Loucy (cell line): Measurements from ENCODE around the gene HEATR5A.
"Not testable (repeated sequence)": the region's sequence is repeated elsewhere in the genome, so short reads cannot be mapped to it uniquely, and the experiment has no call there.

Experiments
- H2AFZ ChIP-seq: fragments of 200-600 bp; sonication (generic); 2 replicates; pipeline ENCODE4 v1.6.0; 2016; ENCODE audit warnings: antibody characterized with exemption, mild to moderate bottlenecking, low read length, moderate library complexity
- H3F3A ChIP-seq: fragments of 200-600 bp; 2 replicates; pipeline ENCODE4 v1.6.0; 2016; ENCODE audit warnings: antibody characterized with exemption, low read depth, mild to moderate bottlenecking
- H3K27me3 ChIP-seq: fragments of 200-600 bp; sonication (generic); 2 replicates; pipeline ENCODE4 v1.6.1; 2014; ENCODE audit warnings: low read length, mild to moderate bottlenecking; ENCODE audit not compliant: insufficient read depth, poor library complexity, severe bottlenecking
- H3K36me3 ChIP-seq: fragments of 200-600 bp; sonication (generic); 2 replicates; pipeline ENCODE4 v1.6.1; 2016; ENCODE audit warnings: low read length; ENCODE audit not compliant: insufficient read depth
- H3K4me1 ChIP-seq: fragments of 200-600 bp; sonication (generic); 2 replicates; pipeline ENCODE4 v1.5.1; 2014; ENCODE audit warnings: low read length, mild to moderate bottlenecking; ENCODE audit not compliant: insufficient read depth, poor library complexity, severe bottlenecking
- H3K4me2 ChIP-seq: fragments of 200-600 bp; sonication (generic); 2 replicates; pipeline ENCODE4 v1.6.0; 2014; ENCODE audit warnings: antibody characterized with exemption, low read length, low read depth, mild to moderate bottlenecking; ENCODE audit not compliant: poor library complexity, severe bottlenecking
- H3K4me3 ChIP-seq: fragments of 200-600 bp; sonication (generic); 2 replicates; pipeline ENCODE4 v1.5.1; 2014; ENCODE audit warnings: low read length, mild to moderate bottlenecking, mixed read lengths; ENCODE audit not compliant: poor library complexity, severe bottlenecking
- H3K79me2 ChIP-seq: fragments of 200-600 bp; sonication (generic); 2 replicates; pipeline ENCODE4 v1.6.1; 2014; ENCODE audit warnings: low read length; ENCODE audit not compliant: insufficient read depth
- H3K9ac ChIP-seq: fragments of 200-600 bp; sonication (generic); 2 replicates; pipeline ENCODE4 v1.6.0; 2014; ENCODE audit warnings: mild to moderate bottlenecking, low read depth, low read length, moderate library complexity; ENCODE audit not compliant: poor library complexity, severe bottlenecking
- H3K9me2 ChIP-seq: fragments of 200-600 bp; sonication (generic); replicated peaks from 2 replicates; pipeline ENCODE4 v1.6.1; 2016; ENCODE audit warnings: low read depth, low read length, mixed read lengths
- H3K9me3 ChIP-seq: fragments of 200-600 bp; sonication (generic); 2 replicates; pipeline ENCODE4 v1.6.1; 2014; ENCODE audit warnings: mild to moderate bottlenecking, antibody characterized with exemption, low read length, low read depth; ENCODE audit not compliant: insufficient read depth
- H4K20me1 ChIP-seq: fragments of 200-600 bp; sonication (generic); 2 replicates; pipeline ENCODE4 v1.6.0; 2014; ENCODE audit warnings: antibody characterized with exemption, low read length, mild to moderate bottlenecking; ENCODE audit not compliant: insufficient read depth, poor library complexity, severe bottlenecking
- CTCF ChIP-seq: fragments of 200-600 bp; sonication (generic); conservative IDR thresholded peaks from 2 replicates; pipeline ENCODE4 v1.5.1; 2014; ENCODE audit warnings: mild to moderate bottlenecking, antibody characterized with exemption, low read length
- EZH2phosphoT487 ChIP-seq: fragments of 200-600 bp; IDR thresholded peaks from 2 replicates; pipeline ENCODE4 v1.6.1; 2018; ENCODE audit warnings: antibody characterized with exemption, mild to moderate bottlenecking, moderate library complexity, borderline replicate concordance

Gene HEATR5A

GRCh38 chr14:31420319-31421111 lies at the start of gene HEATR5A:
HEATR5A (minus strand) TSS chr14:31420550; CDS start chr14:31402975, 17,575 bp downstream.
- Histone ChIP-seq H3K4me3 (peak within 1 kb of the TSS; percentile 95), H3K9ac (peak within 1 kb of the TSS; percentile 87), H3K79me2 (peaks cover 12% of the 10 kb centered on the region; the same call in 1 of the 2 replicates), H3F3A (no peaks in the 10 kb centered on the region), H3K4me1 (peaks cover 14% of the 10 kb centered on the region), H3K9me2 (no peaks in the 10 kb centered on the region), H2AFZ (peak within 1 kb of the TSS; percentile 89), H3K27me3 (no peaks in the 10 kb centered on the region), H3K36me3 (no peaks in the 10 kb centered on the region), H4K20me1 (no peaks in the 10 kb centered on the region), H3K9me3 (no peaks in the 10 kb centered on the region), H3K4me2 (peak within 1 kb of the TSS; percentile 92)
- TF ChIP-seq EZH2phosphoT487 (no peak), CTCF (0 out of 2 replicates have a peak, but pooled peaks have one; percentile 15)

- Histone ChIP-seq H3K9me2 (no peaks in the 10 kb centered on the region), H3K4me2 (no peak overlapping the region), H3K9me3 (no peaks in the 10 kb centered on the region), H3K36me3 (no peaks in the 10 kb centered on the region), H3F3A (no peaks in the 10 kb centered on the region), H3K9ac (no peak overlapping the region), H3K4me3 (no peak overlapping the region), H3K4me1 (no peaks in the 10 kb centered on the region), H3K79me2 (no peaks in the 10 kb centered on the region), H4K20me1 (no peaks in the 10 kb centered on the region), H3K27me3 (no peaks in the 10 kb centered on the region), H2AFZ (no peak overlapping the region)
- no peak for TF ChIP-seq CTCF
- TF ChIP-seq EZH2phosphoT487, result no peak
Measured at GRCh38 chr14:31466554-31466953, 46.2 kb upstream of the HEATR5A start.

GRCh38 chr14:31465111-31465510 lies 44.8 kb upstream of the HEATR5A start:
- TF ChIP-seq CTCF, result no peak
- no peak for TF ChIP-seq EZH2phosphoT487
- Histone ChIP-seq H4K20me1 (no peaks in the 10 kb centered on the region), H3K9me3 (no peaks in the 10 kb centered on the region), H3K79me2 (no peaks in the 10 kb centered on the region), H3K9me2 (no peaks in the 10 kb centered on the region), H3K4me2 (no peak overlapping the region), H3F3A (no peaks in the 10 kb centered on the region), H3K9ac (no peak overlapping the region), H3K36me3 (no peaks in the 10 kb centered on the region), H3K4me1 (no peaks in the 10 kb centered on the region), H3K27me3 (no peaks in the 10 kb centered on the region), H2AFZ (no peak overlapping the region), H3K4me3 (no peak overlapping the region)

GRCh38 chr14:31462450-31462849 lies 42.1 kb upstream of the HEATR5A start:
- H3K9ac ChIP-seq, H3K36me3 ChIP-seq, H3K27me3 ChIP-seq, H2AFZ ChIP-seq, H3K4me2 ChIP-seq, H3K4me3 ChIP-seq, H4K20me1 ChIP-seq, H3K9me3 ChIP-seq, H3K9me2 ChIP-seq, H3K4me1 ChIP-seq, H3K79me2 ChIP-seq, H3F3A ChIP-seq: not testable (repeated sequence)
